HCT116 (cell line): ENCODE results near the gene CCDC28B.
"Not testable (repeated sequence)": the region's sequence is repeated elsewhere in the genome, so short reads cannot be mapped to it uniquely, and the experiment has no call there.

Source experiments
- CEBPB ChIP-seq: IDR thresholded peaks from 2 replicates; pipeline ENCODE4 v1.6.1; 2012; ENCODE audit warnings: low read depth
- ELF1 ChIP-seq: IDR thresholded peaks from 2 replicates; pipeline ENCODE4 v1.6.1; 2012; ENCODE audit warnings: low read depth, borderline replicate concordance
- EZH2 ChIP-seq: fragments of 200-600 bp; sonication (generic); IDR thresholded peaks from 2 replicates; pipeline ENCODE4 v1.6.1; 2017; ENCODE audit warnings: antibody characterized with exemption, mixed run types
- EZH2phosphoT487 ChIP-seq: fragments of 200-600 bp; IDR thresholded peaks from 2 replicates; pipeline ENCODE4 v1.6.1; 2018; ENCODE audit warnings: antibody characterized with exemption, borderline replicate concordance
- FOSL1 ChIP-seq: IDR thresholded peaks from 2 replicates; pipeline ENCODE4 v1.6.1; 2012; ENCODE audit warnings: low read depth
- POLR2A ChIP-seq: IDR thresholded peaks from 2 replicates; pipeline ENCODE4 v1.7.0; 2011; ENCODE audit warnings: borderline replicate concordance; ENCODE audit not compliant: insufficient read depth, insufficient read length; ENCODE audit errors: extremely low read depth
- POLR2AphosphoS5 ChIP-seq: IDR thresholded peaks from 2 replicates; pipeline ENCODE4 v1.6.1; 2011; ENCODE audit warnings: mild to moderate bottlenecking, low read depth, low read length, moderate library complexity
- RAD21 ChIP-seq: IDR thresholded peaks from 2 replicates; pipeline ENCODE4 v1.6.1; 2012; ENCODE audit warnings: low read depth, mild to moderate bottlenecking
- SP1 ChIP-seq: IDR thresholded peaks from 2 replicates; pipeline ENCODE4 v1.6.1; 2012; ENCODE audit warnings: low read depth
- TCF7L2 ChIP-seq: IDR thresholded peaks from 2 replicates; pipeline ENCODE4 v1.7.0; 2011; ENCODE audit warnings: borderline replicate concordance, inconsistent platforms; ENCODE audit not compliant: insufficient read depth, insufficient read length; ENCODE audit errors: extremely low read depth
- ZNF274 ChIP-seq: fragments of 200-500 bp; sonication (Bioruptor generic); IDR thresholded peaks from 2 replicates; pipeline ENCODE4 v1.6.1; 2014; ENCODE audit warnings: mild to moderate bottlenecking, low read depth, low read length, inconsistent platforms
- TF ChIP-seq, protein P1 (sequence below), 3 experiments: fragments of 200-600 bp in 1 of 3; sonication (generic) in 1 of 3; IDR thresholded peaks in 2 of 3; conservative IDR thresholded peaks in 1 of 3; 2 replicates each; pipeline ENCODE4 v1.5.1; 2012 to 2017; ENCODE audit warnings: low read depth in 2 of 3, low read length in 2 of 3, antibody characterized with exemption in 1 of 3, borderline replicate concordance in 1 of 3, control low read depth in 1 of 3, mild to moderate bottlenecking in 1 of 3, mixed read lengths in 1 of 3, mixed run types in 1 of 3, moderate library complexity in 1 of 3; ENCODE audit not compliant: insufficient read depth in 1 of 3
- TF ChIP-seq, protein P2 (sequence below): IDR thresholded peaks from 2 replicates; pipeline ENCODE4 v1.6.1; 2012; ENCODE audit warnings: low read depth
- TF ChIP-seq, protein P3 (sequence below): IDR thresholded peaks from 2 replicates; pipeline ENCODE4 v1.6.1; 2012

GRCh38 chr1:32165633-32166032 lies 34.8 kb upstream of the CCDC28B start:
- TF ChIP-seq, protein P1, sequence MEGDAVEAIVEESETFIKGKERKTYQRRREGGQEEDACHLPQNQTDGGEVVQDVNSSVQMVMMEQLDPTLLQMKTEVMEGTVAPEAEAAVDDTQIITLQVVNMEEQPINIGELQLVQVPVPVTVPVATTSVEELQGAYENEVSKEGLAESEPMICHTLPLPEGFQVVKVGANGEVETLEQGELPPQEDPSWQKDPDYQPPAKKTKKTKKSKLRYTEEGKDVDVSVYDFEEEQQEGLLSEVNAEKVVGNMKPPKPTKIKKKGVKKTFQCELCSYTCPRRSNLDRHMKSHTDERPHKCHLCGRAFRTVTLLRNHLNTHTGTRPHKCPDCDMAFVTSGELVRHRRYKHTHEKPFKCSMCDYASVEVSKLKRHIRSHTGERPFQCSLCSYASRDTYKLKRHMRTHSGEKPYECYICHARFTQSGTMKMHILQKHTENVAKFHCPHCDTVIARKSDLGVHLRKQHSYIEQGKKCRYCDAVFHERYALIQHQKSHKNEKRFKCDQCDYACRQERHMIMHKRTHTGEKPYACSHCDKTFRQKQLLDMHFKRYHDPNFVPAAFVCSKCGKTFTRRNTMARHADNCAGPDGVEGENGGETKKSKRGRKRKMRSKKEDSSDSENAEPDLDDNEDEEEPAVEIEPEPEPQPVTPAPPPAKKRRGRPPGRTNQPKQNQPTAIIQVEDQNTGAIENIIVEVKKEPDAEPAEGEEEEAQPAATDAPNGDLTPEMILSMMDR (IDR thresholded peaks at IDR 0.05 in 2 of 3, conservative IDR thresholded peaks at IDR 0.05 in 1 of 3; ENCODE audit: borderline replicate concordance in 1 of 3, insufficient read depth in 1 of 3, low read depth in 2 of 3, low read length in 2 of 3): not testable (repeated sequence)
- TF ChIP-seq POLR2AphosphoS5, ZNF274, ELF1, FOSL1, EZH2, SP1, RAD21, POLR2A, CEBPB, TCF7L2, EZH2phosphoT487: not testable (repeated sequence)
- TF ChIP-seq, protein P2, sequence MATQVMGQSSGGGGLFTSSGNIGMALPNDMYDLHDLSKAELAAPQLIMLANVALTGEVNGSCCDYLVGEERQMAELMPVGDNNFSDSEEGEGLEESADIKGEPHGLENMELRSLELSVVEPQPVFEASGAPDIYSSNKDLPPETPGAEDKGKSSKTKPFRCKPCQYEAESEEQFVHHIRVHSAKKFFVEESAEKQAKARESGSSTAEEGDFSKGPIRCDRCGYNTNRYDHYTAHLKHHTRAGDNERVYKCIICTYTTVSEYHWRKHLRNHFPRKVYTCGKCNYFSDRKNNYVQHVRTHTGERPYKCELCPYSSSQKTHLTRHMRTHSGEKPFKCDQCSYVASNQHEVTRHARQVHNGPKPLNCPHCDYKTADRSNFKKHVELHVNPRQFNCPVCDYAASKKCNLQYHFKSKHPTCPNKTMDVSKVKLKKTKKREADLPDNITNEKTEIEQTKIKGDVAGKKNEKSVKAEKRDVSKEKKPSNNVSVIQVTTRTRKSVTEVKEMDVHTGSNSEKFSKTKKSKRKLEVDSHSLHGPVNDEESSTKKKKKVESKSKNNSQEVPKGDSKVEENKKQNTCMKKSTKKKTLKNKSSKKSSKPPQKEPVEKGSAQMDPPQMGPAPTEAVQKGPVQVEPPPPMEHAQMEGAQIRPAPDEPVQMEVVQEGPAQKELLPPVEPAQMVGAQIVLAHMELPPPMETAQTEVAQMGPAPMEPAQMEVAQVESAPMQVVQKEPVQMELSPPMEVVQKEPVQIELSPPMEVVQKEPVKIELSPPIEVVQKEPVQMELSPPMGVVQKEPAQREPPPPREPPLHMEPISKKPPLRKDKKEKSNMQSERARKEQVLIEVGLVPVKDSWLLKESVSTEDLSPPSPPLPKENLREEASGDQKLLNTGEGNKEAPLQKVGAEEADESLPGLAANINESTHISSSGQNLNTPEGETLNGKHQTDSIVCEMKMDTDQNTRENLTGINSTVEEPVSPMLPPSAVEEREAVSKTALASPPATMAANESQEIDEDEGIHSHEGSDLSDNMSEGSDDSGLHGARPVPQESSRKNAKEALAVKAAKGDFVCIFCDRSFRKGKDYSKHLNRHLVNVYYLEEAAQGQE: not testable (repeated sequence)
- TF ChIP-seq, protein P3, sequence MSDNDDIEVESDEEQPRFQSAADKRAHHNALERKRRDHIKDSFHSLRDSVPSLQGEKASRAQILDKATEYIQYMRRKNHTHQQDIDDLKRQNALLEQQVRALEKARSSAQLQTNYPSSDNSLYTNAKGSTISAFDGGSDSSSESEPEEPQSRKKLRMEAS: not testable (repeated sequence)
